Neuron (in vitro differentiated cells): Measurements from ENCODE around the gene G6PC2.

ENCODE experiments used
- H2AFZ ChIP-seq: one replicate; pipeline ENCODE4 v1.6.1; 2013; ENCODE audit warnings: low read depth, mild to moderate bottlenecking, inconsistent platforms, low read length, moderate library complexity
- H3K27me3 ChIP-seq: one replicate; pipeline ENCODE4 v1.6.1; 2013; ENCODE audit warnings: low read length; ENCODE audit not compliant: insufficient read depth
- H3K36me3 ChIP-seq: one replicate; pipeline ENCODE4 v1.6.1; 2013; ENCODE audit warnings: low read length; ENCODE audit not compliant: insufficient read depth
- H3K4me1 ChIP-seq: one replicate; pipeline ENCODE4 v1.6.1; 2013; ENCODE audit warnings: low read length; ENCODE audit not compliant: insufficient read depth
- H3K4me3 ChIP-seq: 2 replicates; pipeline ENCODE4 v1.5.1; 2013; ENCODE audit warnings: mild to moderate bottlenecking, low read length, moderate library complexity
- H3K9me3 ChIP-seq: one replicate; pipeline ENCODE4 v1.6.1; 2013; ENCODE audit warnings: low read length

G6PC2 gene

GRCh38 chr2:168889635-168890005, 11.5 kb upstream of the G6PC2 start:
- H3K4me1 ChIP-seq: peaks cover 11% of the 10 kb centered on the region
- peaks cover 14% of the 10 kb centered on the region for H3K27me3 ChIP-seq
- peak overlapping the region; percentile 99 for H2AFZ ChIP-seq
- H3K9me3 ChIP-seq: no peaks in the 10 kb centered on the region
- H3K36me3 ChIP-seq: peaks cover 21% of the 10 kb centered on the region
- H3K4me3 ChIP-seq: peak overlapping the region; percentile 85

GRCh38 chr2:168890006-168890782, 10.9 kb upstream of the G6PC2 start, which contains the start of gene SPC25:
Gene SPC25 (minus strand): TSS chr2:168890430. CDS start chr2:168889519, 911 bp downstream.
- H3K27me3 ChIP-seq: peaks cover 16% of the 10 kb centered on the region

GRCh38 chr2:168892327-168892726, 8.8 kb upstream of the G6PC2 start:
- Histone ChIP-seq H3K36me3 (peaks cover 8% of the 10 kb centered on the region), H3K4me3 (no peak overlapping the region), H2AFZ (no peak overlapping the region), H3K4me1 (peaks cover 11% of the 10 kb centered on the region), H3K9me3 (no peaks in the 10 kb centered on the region), H3K27me3 (peaks cover 18% of the 10 kb centered on the region)

More at GRCh38 chr2:168890006-168890782, 10.9 kb upstream of the G6PC2 start, which contains the start of gene SPC25:
- Histone ChIP-seq H3K4me1 (peaks cover 11% of the 10 kb centered on the region), H3K4me3 (peak within 1 kb of the TSS; percentile 85), H3K36me3 (peaks cover 15% of the 10 kb centered on the region), H3K9me3 (no peaks in the 10 kb centered on the region), H2AFZ (peak within 1 kb of the TSS; percentile 99)

- peaks cover 18% of the 10 kb centered on the region for H3K27me3 ChIP-seq
- H3K4me1 ChIP-seq: peaks cover 10% of the 10 kb centered on the region
- no peaks in the 10 kb centered on the region for H3K9me3 ChIP-seq
- H3K4me3 ChIP-seq: no peak overlapping the region
- H3K36me3 ChIP-seq: no peaks in the 10 kb centered on the region
- H2AFZ ChIP-seq: no peak overlapping the region
Observed at GRCh38 chr2:168894101-168894500, 7.0 kb upstream of the G6PC2 start.

- Histone ChIP-seq H2AFZ (no peak overlapping the region), H3K27me3 (peaks cover 18% of the 10 kb centered on the region), H3K36me3 (no peaks in the 10 kb centered on the region), H3K9me3 (no peaks in the 10 kb centered on the region), H3K4me1 (peaks cover 4% of the 10 kb centered on the region), H3K4me3 (no peak overlapping the region)
Observed at GRCh38 chr2:168894720-168895119, 6.4 kb upstream of the G6PC2 start.

GRCh38 chr2:168895771-168896170, 5.3 kb upstream of the G6PC2 start:
- Histone ChIP-seq H3K4me3 (no peak overlapping the region), H3K4me1 (no peaks in the 10 kb centered on the region), H3K27me3 (peaks cover 18% of the 10 kb centered on the region), H3K9me3 (no peaks in the 10 kb centered on the region), H3K36me3 (no peaks in the 10 kb centered on the region), H2AFZ (no peak overlapping the region)

GRCh38 chr2:168896783-168897182, 4.3 kb upstream of the G6PC2 start:
- H3K9me3 ChIP-seq: no peaks in the 10 kb centered on the region
- no peaks in the 10 kb centered on the region for H3K36me3 ChIP-seq
- peaks cover 12% of the 10 kb centered on the region for H3K27me3 ChIP-seq
- H2AFZ ChIP-seq: no peak overlapping the region
- H3K4me1 ChIP-seq: no peaks in the 10 kb centered on the region
- H3K4me3 ChIP-seq: no peak overlapping the region

GRCh38 chr2:168897449-168897848, 3.6 kb upstream of the G6PC2 start:
- Histone ChIP-seq H2AFZ (no peak overlapping the region), H3K4me1 (no peaks in the 10 kb centered on the region), H3K36me3 (no peaks in the 10 kb centered on the region), H3K9me3 (no peaks in the 10 kb centered on the region), H3K27me3 (peaks cover 7% of the 10 kb centered on the region), H3K4me3 (no peak overlapping the region)

GRCh38 chr2:168903888-168904287, 2.8 kb downstream of the G6PC2 start:
- Histone ChIP-seq H3K9me3 (no peaks in the 10 kb centered on the region), H3K27me3 (no peaks in the 10 kb centered on the region), H3K4me1 (peaks cover 4% of the 10 kb centered on the region), H3K4me3 (no peak overlapping the region), H3K36me3 (no peaks in the 10 kb centered on the region), H2AFZ (no peak overlapping the region)

- H3K36me3 ChIP-seq: no peaks in the 10 kb centered on the region
- no peak overlapping the region for H3K4me3 ChIP-seq
- H3K27me3 ChIP-seq: no peaks in the 10 kb centered on the region
- H3K9me3 ChIP-seq: no peaks in the 10 kb centered on the region
- H3K4me1 ChIP-seq: peaks cover 4% of the 10 kb centered on the region
- no peak overlapping the region for H2AFZ ChIP-seq
Observed at GRCh38 chr2:168904358-168904757, 3.3 kb downstream of the G6PC2 start.

- H3K36me3 ChIP-seq: no peaks in the 10 kb centered on the region
- H3K4me1 ChIP-seq: peaks cover 7% of the 10 kb centered on the region
- H3K4me3 ChIP-seq: no peak overlapping the region
- H3K9me3 ChIP-seq: no peaks in the 10 kb centered on the region
- no peaks in the 10 kb centered on the region for H3K27me3 ChIP-seq
- no peak overlapping the region for H2AFZ ChIP-seq
Observed at GRCh38 chr2:168907940-168908662, 7.0 kb downstream of the G6PC2 start.

GRCh38 chr2:168910330-168910729, 9.2 kb downstream of the G6PC2 start:
- no peak overlapping the region for H2AFZ ChIP-seq
- H3K9me3 ChIP-seq: no peaks in the 10 kb centered on the region
- no peaks in the 10 kb centered on the region for H3K27me3 ChIP-seq
- H3K4me1 ChIP-seq: peaks cover 18% of the 10 kb centered on the region
- H3K36me3 ChIP-seq: no peaks in the 10 kb centered on the region
- no peak overlapping the region for H3K4me3 ChIP-seq

- Histone ChIP-seq H3K27me3 (no peaks in the 10 kb centered on the region), H3K4me3 (no peak overlapping the region), H3K36me3 (no peaks in the 10 kb centered on the region), H3K4me1 (peaks cover 17% of the 10 kb centered on the region), H3K9me3 (no peaks in the 10 kb centered on the region), H2AFZ (no peak overlapping the region)
Observed at GRCh38 chr2:168912466-168912865, 11.4 kb downstream of the G6PC2 start.
